HG03342 (cell line): Measurements from ENCODE around the gene SLC8A1.

Experiments
- ATAC-seq: cut with Tn5 transposase; IDR thresholded peaks from one replicate; pipeline ENCODE4 v1.9.1; 2021; ENCODE audit warnings: mild to moderate bottlenecking, moderate library complexity; ENCODE audit not compliant: unreplicated experiment

SLC8A1 gene

DNA sequence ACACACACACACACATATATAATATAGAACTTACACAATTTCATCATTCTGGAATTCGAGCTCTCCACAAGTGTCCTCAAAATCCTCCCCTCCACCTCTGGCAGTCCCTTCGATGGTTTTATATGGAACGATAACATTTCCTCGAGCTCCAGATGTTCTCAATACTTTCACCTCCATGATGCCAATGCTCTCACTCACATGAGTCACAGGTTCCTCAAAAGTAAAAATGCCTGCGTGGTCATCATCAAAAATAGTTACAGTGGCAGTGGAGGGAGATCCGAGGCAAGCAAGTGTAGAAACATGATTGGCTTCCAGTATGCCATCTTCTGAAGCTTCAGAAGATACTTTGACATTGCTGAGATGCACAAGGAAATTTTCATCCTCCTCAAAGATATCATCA lies 23.5 kb downstream of the SLC8A1 start:
- no peak for ATAC-seq

DNA sequence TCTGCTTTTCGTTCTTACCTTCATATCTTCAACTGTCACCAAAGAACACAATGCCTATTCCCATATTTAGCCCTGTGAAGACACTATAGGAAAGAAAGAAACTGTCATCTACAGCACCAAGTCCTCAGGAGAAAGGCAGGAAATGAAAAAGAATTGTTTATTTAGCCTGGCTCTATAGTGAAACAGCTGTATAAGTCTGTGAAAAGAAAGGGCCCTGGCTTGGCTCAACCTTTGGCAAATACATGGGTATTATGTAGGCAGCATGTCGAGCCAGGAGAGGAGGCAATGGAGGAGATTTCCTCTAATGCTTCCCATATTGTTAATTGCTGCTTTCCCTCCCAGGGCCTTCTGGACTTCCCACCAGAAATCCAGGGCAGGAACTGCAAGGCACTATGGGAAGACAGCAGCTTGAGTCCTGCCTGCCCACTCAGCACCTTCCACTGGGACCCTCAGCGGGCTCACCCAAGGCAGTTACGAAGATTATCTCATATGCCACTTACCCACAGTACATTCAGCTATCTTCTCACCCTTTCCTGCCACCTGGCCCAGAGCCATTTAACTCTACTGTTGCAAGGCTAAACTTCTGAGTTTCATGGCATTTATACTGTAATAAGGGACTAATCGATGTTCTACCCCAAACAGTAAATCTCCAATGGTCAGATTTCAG lies 30.1 kb downstream of the SLC8A1 start:
- no peak for ATAC-seq

DNA sequence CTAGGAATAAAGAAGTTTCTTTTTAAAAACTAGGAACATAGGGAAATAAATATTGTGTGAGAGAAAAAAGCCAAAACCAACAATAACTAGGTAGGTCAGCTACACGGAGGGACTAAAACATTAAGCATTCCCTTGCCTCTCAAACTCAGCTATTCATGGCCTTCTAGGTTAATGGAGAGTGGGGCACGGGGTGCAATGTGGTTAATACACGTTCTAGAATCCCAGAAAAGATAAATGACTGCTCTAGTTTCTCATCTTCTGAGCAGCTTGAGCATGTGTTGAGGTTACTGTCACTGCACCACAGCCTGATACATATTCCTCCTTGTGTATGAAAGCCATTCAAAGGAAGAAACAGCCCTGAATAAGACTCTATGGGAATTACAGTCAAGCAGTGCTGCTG lies 31.4 kb downstream of the SLC8A1 start:
- no peak for ATAC-seq

DNA sequence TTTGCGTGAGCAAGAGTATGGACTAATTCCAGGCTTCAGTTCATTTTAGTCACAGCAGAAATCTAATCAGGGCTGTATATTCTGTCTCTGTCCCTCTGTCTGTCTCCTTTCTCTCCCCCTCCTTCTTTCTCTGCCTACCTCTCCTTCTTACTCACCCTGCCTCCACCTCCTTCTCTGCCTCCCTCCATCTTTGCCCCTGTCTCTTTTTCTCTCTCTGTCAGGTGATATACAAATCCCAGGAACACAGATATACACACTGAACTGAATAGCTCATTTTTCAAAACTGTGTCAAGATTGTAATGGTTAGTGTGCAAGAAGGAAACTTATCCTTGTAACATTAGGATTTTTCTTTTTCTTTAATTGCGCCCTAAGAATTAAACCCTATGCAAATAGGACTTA lies 32.5 kb downstream of the SLC8A1 start:
- ATAC-seq = no peak

DNA sequence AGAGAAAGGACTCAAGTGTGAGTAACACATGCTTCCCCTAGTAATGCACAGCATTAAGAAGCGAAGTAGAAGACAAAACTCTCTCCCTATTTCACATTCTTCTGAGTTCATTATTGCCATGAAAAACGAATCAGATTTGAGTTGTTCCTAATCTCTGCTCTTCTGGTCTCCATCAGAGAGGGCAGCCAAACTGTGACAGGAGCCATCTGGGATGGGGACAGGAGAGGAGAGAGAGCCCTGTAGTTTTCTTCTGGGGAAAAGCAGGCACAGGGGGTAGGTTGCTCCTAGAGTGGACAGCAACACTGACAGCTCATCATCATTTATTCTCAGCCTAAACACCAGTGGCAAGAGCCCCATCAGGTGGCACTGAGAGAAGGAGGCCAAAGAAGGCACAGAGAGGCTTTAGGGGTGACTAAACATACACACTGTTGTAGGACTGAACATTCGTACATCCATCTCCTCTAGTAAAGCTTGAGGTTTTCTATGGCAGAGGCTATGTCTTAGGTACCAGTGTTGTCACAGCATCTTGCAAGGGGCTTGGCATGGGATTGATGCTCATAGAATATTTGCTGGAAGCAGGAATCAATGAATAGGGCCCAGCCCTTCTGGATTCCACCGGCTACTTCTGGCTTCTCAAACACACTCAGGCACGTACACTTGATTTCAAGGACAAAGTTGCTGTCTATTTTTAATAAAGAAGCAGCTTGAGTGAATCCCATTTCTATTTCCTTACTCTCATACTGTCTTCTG lies 33.1 kb downstream of the SLC8A1 start:
- ATAC-seq = no peak

DNA sequence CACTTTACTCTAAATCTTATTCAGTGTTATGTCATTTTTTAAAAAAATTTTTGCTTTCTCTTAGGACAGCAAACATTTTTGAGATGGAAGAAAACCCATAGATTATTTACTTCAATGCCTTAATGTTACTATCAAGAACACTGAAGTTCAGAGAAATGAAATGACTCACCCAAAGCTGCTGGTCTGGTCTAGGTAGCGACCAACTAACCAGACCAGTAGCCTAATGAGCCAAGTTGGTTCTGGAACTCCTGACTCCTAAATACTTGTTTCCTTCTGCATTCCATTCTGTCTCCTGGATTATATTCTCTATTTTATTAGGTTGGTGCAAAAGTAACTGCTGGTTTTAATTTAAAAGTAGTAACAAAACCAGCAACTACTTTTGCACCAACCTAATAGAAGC lies 35.4 kb downstream of the SLC8A1 start:
- no peak for ATAC-seq

DNA sequence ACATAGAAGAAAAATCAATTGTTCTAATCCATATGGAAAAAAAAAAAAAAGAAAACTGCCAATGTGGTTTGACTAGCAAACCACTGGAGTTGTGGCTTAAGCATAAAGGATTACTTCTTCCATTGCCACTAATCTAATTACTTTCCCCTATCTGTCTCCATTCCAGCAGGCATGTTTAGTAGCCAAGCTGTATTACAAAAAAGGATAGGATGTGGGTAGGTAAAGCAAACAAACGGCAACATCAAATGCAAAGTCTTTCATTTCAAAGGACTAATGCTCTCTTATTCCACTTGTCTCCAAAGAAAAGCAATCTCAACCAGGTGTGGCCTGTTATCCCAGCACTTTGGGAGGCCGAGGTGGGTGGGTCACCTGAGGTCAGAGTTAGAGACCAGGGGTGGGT lies 36.5 kb downstream of the SLC8A1 start:
- no peak for ATAC-seq

DNA sequence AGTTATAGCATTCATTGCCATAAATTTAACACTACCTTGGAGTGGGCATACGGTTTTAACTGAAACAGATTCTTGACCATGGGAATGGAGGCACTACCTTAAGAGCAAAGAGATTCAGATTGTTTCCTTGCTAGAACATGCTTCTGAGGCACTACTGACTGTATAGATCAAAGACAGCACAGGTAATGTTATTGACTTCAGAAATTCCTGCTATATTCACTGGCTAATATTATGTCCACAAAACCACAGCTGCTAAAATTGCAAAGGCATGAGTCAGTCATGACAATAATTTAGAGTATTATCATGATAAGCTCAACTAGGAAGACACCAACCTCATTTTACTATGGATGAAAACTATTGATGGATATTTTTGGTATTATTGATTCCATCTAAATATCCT lies 39.4 kb downstream of the SLC8A1 start:
- no peak for ATAC-seq

DNA sequence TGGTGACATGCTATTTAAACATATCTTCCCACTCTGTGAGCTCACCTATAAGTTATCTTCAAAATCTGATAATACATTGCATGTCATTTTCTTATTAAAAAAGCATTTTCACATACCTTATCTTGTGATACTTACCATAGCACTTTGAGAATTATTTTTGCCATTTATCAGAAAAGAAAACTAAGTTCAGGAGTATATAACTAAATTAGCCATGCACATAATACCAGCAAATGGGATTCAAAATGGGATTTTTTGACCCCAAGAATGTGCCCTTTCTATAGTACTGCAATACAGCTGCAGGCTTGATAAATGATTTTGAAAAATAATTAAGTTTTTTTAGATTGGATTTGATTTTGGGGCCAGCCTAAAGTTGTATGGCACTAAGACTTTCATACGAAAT lies 41.2 kb downstream of the SLC8A1 start:
- ATAC-seq = no peak

DNA sequence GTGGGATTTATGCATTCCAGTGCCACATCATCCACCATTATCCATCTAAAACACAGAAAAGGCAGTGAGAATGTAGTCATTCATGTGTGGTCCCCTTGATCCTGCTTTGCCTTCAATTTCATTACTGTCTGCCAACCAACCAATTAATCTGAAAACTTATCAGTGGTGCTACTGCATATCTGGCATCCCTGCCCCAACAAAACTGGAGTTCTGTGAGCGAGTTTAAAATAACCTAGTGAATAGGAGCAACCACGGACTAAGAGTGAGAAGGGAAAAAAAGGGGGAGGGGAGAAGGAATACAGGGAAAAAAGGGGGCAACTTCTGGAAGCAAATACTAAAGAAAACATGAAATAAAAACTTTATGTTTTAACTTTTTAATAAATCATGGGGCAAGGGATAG lies 42.2 kb downstream of the SLC8A1 start:
- no peak for ATAC-seq

DNA sequence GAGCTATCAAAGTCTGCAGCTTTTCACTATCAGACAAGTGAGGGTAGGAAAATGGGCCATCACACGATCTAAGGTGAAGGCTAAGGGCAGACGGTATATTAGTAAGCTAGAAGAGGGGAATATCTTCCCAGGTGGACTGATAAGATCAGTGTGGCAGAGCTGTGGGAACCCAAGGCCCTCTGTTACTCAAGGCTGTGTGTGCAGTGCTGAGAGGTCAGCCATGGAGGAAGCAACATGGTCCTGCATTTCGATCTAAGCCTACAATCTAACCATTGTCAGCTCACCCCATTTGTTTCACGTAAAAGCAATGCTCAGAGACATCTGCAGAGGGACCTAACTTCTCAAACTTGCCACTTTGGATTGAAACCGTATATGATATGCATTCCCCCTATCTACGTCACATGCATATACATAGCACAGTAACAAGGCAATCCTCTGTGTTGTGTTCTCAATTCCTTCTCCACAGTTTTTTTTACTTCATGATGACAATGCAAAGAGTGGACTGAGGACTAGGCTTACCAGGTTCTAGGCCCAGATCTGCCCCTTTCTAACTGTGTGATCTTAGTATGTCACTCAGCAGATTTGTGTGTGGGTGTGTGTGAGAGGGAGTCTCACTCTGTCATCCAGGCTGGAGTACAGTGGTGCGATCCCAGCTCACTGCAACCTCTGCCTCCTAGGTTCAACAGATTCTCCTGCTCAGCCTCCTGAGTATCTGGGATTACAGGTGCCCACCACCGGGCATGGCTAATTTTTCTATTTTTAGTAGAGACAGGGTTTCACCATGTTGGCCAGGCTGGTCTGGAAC lies 45.2 kb downstream of the SLC8A1 start:
- no peak for ATAC-seq

DNA sequence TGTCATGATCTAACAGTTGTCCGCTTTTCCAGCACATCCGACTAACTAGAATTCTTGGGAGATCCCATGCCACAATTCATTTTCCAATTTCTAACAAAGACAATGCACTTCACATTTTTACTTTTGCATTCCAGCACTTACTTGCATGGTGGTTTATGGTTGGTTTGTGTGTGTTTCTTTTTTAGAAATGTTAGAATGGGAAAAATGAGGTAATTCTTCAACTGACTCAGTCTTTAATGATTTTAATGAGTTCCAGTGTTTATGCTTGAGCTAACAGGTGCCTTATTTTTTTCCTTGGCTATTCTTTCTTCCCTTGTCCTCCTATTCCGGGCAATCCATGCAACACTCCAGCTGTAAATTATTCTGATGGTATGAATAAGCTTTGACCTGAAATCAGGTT lies 46.4 kb downstream of the SLC8A1 start:
- ATAC-seq = no peak

DNA sequence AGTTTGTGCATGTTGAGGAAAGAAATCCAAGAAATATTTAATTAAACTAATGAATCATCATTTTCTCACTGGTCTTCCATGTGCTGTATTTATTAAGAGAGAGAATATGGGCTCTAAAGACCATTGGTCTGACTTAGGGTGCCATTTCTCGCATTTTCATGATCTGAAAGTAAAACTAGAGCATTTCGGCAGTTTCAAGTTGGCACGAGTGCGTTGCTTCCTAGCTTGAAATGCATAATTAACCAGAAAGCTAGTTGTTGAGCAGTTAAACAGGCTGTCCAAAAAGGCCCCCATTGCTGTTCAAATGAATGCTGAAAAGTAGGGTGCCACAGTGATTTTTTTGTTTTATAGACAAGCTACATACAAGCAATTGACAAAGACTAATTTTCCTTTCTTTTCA lies 47.4 kb downstream of the SLC8A1 start:
- ATAC-seq = no peak

DNA sequence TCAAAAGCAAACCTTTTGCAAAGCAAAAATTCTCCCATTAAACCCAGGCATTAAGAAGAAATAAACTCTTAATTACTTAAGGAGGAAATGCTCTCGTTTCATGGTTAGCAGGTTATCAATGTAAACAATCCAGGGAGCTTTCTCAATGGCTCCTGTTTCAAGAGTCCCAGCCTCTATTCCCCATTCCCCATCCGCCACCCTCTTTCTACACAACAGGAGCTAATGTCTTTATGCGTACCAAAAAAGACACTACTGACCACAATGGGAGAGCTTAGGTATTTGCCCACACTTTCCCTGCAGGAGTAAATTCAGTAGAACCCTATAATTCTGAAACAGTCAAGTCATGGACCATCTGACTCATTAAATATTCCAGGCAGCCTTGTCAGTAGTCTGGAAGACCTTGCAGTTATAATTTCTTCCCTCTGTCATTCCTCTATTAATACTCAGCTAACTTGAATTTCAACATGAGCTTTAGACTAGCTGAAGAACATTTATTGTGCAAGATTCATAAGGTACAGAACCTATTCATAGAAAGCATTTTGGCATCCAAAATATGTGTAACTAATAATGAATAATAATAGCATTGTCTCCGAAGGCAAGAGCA lies 48.6 kb downstream of the SLC8A1 start:
- no peak for ATAC-seq

DNA sequence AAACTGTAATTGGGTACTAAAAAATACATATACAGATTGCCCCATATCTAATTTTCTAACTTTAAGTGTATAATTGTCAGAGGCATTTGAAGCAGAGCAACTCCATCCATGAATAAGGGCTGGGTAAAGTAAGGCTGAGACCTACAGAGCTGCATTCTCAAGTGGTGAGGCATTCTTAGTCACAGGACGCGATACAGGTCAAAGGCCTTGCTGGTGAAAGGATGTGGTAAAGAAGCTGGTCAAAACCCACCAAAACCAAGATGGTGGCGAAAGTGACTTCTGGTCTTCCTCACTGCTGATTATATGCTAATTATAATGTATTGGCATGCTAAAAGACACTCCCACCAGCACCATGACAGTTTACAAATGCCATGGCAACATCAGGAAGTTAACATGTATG lies 50.0 kb downstream of the SLC8A1 start:
- no peak for ATAC-seq

DNA sequence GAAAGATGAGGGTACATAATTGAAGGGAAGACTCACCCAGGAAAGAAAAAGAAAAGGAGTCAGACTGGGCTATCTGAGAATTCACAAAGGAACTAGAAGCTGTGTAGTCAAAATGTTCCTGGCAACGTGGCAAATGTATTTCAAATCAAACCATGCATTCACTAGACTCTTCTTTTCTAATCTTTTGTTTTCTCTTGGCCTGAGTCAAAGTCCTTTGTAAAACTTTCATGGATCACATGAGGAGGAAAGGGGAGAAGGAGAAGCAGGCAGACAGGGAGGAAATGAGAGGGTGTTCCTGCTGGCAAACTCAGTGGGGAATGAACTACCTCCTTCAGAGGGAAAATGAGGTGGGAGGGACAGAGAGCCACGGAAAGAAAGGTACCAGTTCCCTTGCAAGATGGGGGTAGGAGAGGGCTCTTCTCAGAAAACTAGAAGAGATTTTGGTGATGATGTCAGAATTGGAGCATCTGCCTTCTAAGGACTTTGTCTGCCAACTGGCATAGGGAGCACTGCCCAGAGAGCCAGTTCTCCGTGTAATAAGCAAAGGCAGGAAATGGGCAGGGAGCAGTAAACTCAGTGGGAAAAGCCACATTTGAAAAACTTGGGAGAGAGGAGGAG lies 51.4 kb downstream of the SLC8A1 start:
- no peak for ATAC-seq

DNA sequence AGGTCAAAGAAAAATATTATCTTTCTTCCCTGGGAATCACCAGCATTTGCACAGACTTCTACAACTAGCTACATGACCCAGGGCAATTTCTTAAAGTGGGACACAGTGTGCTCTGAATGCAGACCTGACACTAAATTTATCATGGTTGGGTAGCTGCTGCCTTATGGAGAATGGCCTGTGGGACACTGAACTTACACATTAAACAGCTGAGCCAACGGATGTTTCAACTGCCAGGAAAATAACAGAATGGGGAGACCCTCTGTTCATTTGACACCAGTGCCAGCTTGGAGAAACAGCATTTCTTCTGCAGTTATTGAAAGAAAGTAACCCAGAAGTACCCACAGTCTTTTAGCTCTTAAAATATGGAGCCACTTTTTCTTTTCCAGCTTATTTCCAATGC lies 54.1 kb downstream of the SLC8A1 start:
- no peak for ATAC-seq

DNA sequence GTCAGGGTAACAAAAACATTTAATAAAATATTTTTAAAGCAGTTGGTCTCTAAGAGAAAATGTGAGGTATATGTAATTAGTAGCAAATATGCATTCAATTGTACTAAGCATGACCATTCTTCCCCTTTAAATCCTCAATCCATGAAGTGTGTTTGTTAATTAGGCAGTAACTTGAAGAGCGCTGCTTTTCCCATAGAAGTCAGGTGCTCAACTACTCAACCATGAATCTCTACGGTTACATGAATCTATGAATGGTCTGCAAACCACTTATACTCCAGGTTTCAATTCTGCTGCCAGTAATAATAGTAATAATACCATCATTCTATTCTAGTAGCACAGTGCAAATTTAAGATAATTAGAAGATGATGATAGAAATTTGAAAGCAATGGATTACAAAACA lies 55.8 kb downstream of the SLC8A1 start:
- ATAC-seq = no peak

DNA sequence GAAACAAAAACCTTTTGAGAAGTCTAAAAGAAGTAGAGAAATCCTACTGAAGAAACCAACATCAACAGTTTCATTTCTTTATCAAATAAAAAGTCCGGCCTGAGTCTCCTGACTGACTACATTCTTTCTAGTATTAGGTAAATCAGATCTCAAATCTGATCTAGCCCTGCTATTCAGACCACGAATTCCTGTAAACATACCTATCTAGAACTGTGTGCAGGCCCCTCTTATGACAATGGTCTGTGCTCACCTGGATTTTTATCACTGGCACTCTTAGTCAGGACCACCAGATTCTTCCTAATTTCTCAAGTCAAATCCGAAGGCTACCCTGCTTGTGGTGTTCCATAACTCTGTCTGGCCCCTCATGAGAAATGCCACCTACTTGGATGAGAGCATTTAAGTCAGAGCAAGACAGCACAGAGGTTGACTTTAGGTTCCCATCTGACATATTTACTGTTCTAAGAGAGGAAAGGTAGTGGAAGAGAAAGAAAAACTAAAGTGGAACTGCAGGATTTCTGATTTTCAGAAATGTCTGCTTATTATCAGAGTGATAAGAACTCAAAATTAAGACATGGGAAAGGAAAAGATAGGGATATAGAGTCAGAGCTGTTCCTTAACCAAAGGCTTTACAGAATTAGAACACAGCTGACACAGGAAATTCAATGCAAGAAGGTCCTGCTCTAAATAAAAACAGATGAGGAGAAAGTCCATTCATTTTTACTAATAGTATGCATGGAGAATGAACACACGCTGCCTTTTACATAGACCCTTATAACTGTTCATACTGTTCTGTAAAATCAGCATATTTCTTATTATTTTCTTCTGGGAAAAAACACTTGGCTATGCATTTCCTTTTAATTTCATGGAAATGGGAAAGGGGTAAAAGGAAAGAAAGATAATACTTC lies 56.5 kb downstream of the SLC8A1 start:
- no peak for ATAC-seq

DNA sequence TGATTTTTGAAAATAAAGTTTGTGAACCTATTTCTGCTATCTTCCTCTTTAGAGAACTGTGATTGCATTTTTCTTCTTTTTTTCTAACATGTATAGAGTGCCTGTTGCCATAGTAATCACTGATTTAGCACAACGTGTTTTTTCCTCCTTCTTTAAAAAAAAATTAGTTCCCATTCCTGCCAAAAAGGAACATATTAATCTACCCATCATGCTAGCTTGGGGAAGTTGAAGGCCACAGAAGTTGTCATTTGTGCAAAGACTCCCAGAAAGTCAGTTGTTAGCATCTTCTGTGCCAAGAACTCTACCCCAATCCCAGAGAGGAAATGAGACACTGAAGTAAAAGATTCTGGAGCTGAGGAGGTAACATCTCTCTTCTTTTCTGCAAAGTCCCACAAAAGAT lies 57.3 kb downstream of the SLC8A1 start:
- no peak for ATAC-seq
